Measurements from ENCODE around the gene MORN5.

Gene MORN5

DNA sequence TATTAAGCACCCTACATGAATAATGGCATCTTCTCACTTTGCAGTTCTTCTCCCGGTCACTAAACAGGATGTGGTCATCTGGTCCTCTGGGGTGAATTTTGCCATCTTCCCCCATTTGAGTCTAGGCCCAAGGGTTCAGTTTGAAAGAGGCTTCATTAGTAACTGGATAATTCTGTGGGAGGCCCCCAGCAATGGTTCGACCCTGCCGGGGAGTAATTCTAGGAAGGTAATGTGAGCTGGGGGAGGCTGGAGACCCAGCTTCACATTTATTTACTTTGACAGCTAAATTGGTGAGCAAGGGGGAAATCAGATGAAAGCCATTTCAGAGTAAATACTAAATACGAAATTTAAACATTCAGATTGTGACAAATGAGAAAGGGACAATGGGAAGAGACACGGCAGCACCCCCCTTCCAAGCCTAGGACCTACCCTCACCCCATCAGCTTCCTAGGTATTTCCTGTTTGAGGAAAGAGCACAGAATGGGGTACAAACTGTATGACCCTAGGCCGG, 73.1 kb downstream of the MORN5 start:
- no peak for DNase-seq (ENCODE audit: low read depth in 2 of 2)

DNA sequence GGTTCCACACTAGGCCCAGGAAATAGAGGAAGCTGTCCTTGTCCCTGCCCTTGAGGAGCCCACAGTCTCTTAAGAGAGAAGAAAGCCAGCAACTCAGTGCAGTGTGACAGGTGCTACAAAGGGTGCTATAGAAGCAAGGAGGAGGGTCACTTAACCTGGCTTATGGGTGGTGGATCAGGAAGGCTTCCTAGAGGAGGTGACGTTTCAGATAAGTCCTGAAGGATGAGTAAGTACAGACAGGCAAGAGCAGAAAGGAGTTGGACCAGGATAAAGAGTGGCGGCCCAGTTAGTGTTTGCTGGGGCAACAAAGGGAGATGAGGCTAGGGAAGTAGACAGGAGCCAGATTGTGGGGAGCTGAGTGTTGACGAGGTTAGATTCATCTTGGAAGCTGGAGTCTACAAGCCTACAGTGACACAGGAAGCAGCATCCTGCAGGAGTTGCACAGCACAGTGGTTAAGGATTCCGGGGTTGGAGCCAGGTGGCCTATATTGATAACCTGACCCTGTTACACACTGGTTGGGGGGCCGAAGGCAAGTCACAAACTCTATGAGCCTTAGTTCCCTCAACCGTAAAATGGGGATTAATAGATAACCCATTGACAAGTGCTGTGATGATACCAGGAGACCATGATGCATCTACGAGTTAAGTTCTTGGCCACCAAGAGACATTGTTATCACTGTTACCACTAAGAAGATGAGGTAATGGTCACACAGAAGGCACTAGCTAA, 74.5 kb downstream of the MORN5 start:
- no peak for DNase-seq (ENCODE audit: low read depth in 2 of 2)

DNA sequence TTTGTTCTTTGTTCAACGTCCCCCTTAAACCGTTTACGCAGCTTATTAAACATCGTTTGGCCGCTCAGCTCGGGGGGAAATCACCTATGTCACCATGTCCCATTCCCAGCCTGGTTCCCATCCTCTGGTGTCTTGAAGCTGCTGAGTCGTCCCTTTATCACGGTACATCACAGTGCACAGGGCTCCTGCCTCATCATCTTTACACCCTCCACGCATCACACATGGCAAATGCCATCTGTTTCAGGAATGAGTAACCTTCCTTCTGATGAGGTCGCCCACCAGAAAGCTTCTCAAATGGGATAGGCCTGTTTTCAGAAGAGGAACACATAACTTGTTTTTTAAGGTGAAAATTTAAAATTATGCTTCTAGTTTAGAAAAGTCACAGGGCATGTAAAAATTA, 77.0 kb downstream of the MORN5 start:
- no peak for DNase-seq (ENCODE audit: low read depth in 2 of 2)

DNA sequence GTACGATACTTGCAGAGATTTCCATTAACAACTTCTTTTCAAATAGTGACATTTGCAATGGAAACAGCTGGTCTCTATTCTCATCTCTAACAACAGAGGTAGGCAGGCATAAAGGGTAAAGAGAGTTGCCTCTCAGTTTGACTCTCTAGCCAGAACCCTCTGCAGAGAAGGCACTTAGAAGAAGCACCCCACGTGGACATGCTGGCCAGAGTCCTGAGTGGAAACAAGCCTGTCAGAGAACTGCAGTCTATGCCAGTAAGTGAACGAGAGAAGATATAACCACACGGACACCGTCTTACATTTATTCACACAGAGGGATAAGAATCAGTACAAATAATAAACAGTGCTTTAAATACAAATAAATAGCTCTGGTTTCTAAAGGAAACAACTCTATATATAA, 80.0 kb downstream of the MORN5 start:
- no peak for DNase-seq (ENCODE audit: low read depth in 2 of 2)

DNA sequence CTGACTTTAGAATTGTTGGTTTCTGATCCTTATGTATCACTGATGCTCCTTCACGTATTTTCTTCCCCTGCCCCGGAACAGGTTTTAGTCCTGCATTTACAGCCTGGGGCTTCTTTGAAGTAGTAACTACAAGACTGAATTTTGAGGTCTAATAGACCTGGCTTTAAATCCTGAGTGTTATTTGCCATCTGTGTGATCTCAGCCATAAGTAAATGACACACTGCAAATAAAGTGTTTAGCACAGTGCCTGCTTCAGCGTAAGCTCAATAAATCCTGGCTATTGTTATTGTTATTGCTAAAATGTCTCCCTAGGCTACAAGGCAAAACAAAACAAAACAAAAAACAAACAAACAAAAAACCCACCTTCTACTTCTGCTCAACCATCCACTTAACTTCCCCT, 84.6 kb downstream of the MORN5 start:
- DNase-seq (ENCODE audit: low read depth in 2 of 2): no peak

DNA sequence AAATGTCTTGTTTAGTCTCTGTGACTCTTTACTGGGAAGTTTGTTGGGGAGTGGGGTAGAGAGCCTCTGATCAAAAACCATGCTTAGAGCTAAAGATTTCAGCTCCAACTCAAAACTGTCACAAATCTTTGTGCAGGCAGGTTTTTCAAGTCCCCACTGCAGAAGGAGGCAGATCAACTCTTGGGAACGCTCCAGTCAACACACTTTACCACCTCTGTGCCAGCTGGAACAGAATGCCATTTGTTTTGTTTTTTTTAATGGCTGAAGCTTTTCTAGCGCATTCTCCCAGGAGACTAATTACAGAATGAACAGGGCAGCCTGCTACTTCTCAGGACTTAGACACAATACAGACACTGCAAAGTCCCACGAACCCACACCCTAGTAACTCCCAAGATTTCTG, 87.0 kb downstream of the MORN5 start:
- DNase-seq (ENCODE audit: low read depth in 2 of 2): no peak

DNA sequence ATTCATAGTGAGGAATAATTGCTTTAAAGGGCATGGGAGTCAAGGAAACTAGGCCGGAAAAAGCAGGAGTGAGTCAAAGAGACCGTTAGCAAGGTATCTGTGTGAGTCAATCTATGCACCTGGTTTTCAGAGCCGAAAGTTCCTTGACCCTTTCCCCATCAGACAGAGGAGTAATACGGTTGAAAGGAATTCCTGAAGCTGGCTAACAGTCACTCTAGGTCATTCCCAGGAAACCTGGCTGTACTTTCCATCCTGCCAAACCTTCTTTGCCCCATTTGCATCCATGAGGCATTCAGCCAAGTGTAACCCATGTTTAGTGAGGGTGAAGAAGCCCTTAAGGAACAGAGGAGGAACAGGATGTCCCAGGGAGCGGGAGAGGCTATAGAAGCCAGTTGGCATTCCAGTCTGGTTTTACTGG, 88.7 kb downstream of the MORN5 start:
- DNase-seq (ENCODE audit: low read depth in 2 of 2): no peak
